GM12878 (cell line): ENCODE data around the gene PDZD2. TPM values are rescaled to one million over a fixed set of nuclear protein-coding genes. Genes with fewer than 3 reads are reported as not detected.
"Not testable (repeated sequence)": the region's sequence is repeated elsewhere in the genome, so short reads cannot be mapped to it uniquely, and the experiment has no call there.

Source experiments
- ATAC-seq: fragments of 200-7000 bp; cut with Tn5 transposase; 3 replicates; pipeline ENCODE4 v1.9.1; 2020; ENCODE audit warnings: mild to moderate bottlenecking, moderate library complexity
- BruUV-seq: library from RNA; stranded (reverse); fragments of 400-500 nt; replicated peaks from 2 replicates; lab custom pipeline; 2021; lab: Mats Ljungman, UMichigan
- CTCF ChIA-PET: fragments of 300-600 bp; sonication (Branson Sonifier 250); formaldehyde crosslinking; extraction: SDS; loops from one replicate; lab custom pipeline; 2021; ENCODE audit warnings: inconsistent platforms; lab: Yijun Ruan, JAX
- POLR2A ChIA-PET: fragments of 350-600 bp; formaldehyde crosslinking; extraction: SDS; loops from one replicate; lab custom pipeline; 2021; ENCODE audit warnings: inconsistent platforms; lab: Charles Lee
- RAD21 ChIA-PET: fragments of 300-600 bp; sonication (Branson Sonifier 250); formaldehyde crosslinking; loops from one replicate; lab custom pipeline; 2023; ENCODE audit warnings: antibody characterized with exemption; ENCODE audit not compliant: unreplicated experiment; lab: Charles Lee
- SMC1A ChIA-PET: fragments of 300-600 bp; sonication (Branson Sonifier 250); formaldehyde crosslinking; loops from one replicate; lab custom pipeline; 2023; ENCODE audit not compliant: unreplicated experiment, uncharacterized antibody; lab: Charles Lee
- DNase-seq: peaks from one replicate; pipeline ENCODE4 v3.0.0-alpha.2; 2011; ENCODE audit warnings: low read depth, low spot score
- FAIRE-seq: peaks from 3 replicates; lab custom pipeline; 2011; peaks lifted over from hg19 to GRCh38; lab: Jason Lieb, UNC
- H2AFZ ChIP-seq: 2 replicates; pipeline ENCODE4 v1.6.0; 2011; ENCODE audit warnings: low read depth, low read length, control low read depth; ENCODE audit not compliant: control insufficient read depth
- H3K27ac ChIP-seq: 2 replicates; pipeline ENCODE4 v1.5.1; 2011; ENCODE audit warnings: control low read depth; ENCODE audit not compliant: control insufficient read depth, insufficient read depth
- H3K27me3 ChIP-seq, 2 experiments: replicated peaks in 1 of 2; 2 replicates each; pipeline versions ENCODE4 v1.6.0 to v1.6.1; 2011; ENCODE audit warnings: low read length in 1 of 2; ENCODE audit not compliant: control insufficient read depth in 2 of 2, insufficient read depth in 2 of 2
- H3K36me3 ChIP-seq, 2 experiments: 2 replicates each; pipeline ENCODE4 v1.5.1; 2011; ENCODE audit warnings: low read length in 1 of 2; ENCODE audit not compliant: control insufficient read depth in 2 of 2, insufficient read depth in 2 of 2
- H3K4me1 ChIP-seq: 2 replicates; pipeline ENCODE4 v1.6.1; 2011; ENCODE audit warnings: mild to moderate bottlenecking, low read length, moderate library complexity, mixed read lengths; ENCODE audit not compliant: control insufficient read depth, insufficient read depth
- H3K4me2 ChIP-seq: 2 replicates; pipeline ENCODE4 v1.6.0; 2011; ENCODE audit warnings: control low read depth; ENCODE audit not compliant: control insufficient read depth, insufficient read depth
- H3K4me3 ChIP-seq: fragments of 200-600 bp; sonication (generic); 2 replicates; pipeline ENCODE4 v1.5.1; 2016
- H3K79me2 ChIP-seq: 2 replicates; pipeline ENCODE4 v1.6.0; 2011; ENCODE audit warnings: low read length; ENCODE audit not compliant: control insufficient read depth, insufficient read depth
- H3K9ac ChIP-seq: 2 replicates; pipeline ENCODE4 v1.8.0; 2011; ENCODE audit warnings: low read length, control low read depth, mixed read lengths; ENCODE audit not compliant: control insufficient read depth, insufficient read depth
- H3K9me3 ChIP-seq: replicated peaks from 3 replicates; pipeline ENCODE4 v1.5.1; 2011; ENCODE audit warnings: mild to moderate bottlenecking, low read length; ENCODE audit not compliant: control insufficient read depth, insufficient read depth
- H4K20me1 ChIP-seq: 2 replicates; pipeline ENCODE4 v1.6.0; 2011; ENCODE audit not compliant: control insufficient read depth, insufficient read depth
- SREBF1 ChIP-seq: IDR thresholded peaks from 2 replicates; pipeline ENCODE4 v1.6.1; 2012; ENCODE audit warnings: mild to moderate bottlenecking, low read length
- TCF3 ChIP-seq: IDR thresholded peaks from 2 replicates; pipeline ENCODE4 v1.6.1; 2012; ENCODE audit warnings: low read depth, mild to moderate bottlenecking, low read length, borderline replicate concordance; ENCODE audit not compliant: insufficient read depth
- WGBS: methylation state at CpG from one replicate; pipeline ENCODE4 v1.1.6; 2016; ENCODE audit warnings: low lambda C conversion rate; ENCODE audit not compliant: insufficient replicate concordance, insufficient coverage; ENCODE audit errors: missing lambda C conversion rate; 5-methylcytosine and 5-hydroxymethylcytosine counted together
- in situ Hi-C: fragments of 300-500 bp; cut with MboI; formaldehyde crosslinking; loops from 9 replicates; pipeline ENCODE4 v1.14.3; 2018; ENCODE audit warnings: mixed read lengths
- intact Hi-C: fragments of 100-400 bp; cut with micrococcal nuclease; formaldehyde crosslinking; loops from one replicate; pipeline ENCODE4 v1.14.2; 2022; ENCODE audit not compliant: unreplicated experiment
- polyA plus RNA-seq, 11 experiments: library from polyadenylated mRNA; depleted of rRNA in 4 of 11; unstranded in 6 of 11; stranded (reverse) in 5 of 11; fragments of >200 nt; fragmentation: Nextera tagmentation in 4 of 11; fragmentation: Illumina TruSeq in 1 of 11; extraction: Ambion mirVana in 4 of 11; extraction: Trizol in 1 of 11; gene quantifications; 1 replicate in 1 of 11; 2 replicates in 10 of 11; pipeline versions ENCODE4 v1.2.1 to v1.2.3, GENCODE V29; 2011 to 2016; ENCODE audit warnings: inconsistent platforms in 2 of 11, missing spikeins in 2 of 11, low read depth in 1 of 11
- total RNA-seq, 4 experiments: library from RNA; depleted of rRNA in 3 of 4; stranded (reverse); fragments of >200 nt in 3 of 4; fragmentation: Illumina TruSeq in 1 of 4; extraction: Trizol in 1 of 4; gene quantifications; 2 replicates each; pipeline versions ENCODE4 v1.2.1 to v1.2.3, GENCODE V29; 2013 to 2021
- TF ChIP-seq, protein P1 (sequence below), 3 experiments: IDR thresholded peaks in 2 of 3; conservative IDR thresholded peaks in 1 of 3; 2 replicates each; pipeline ENCODE4 v1.5.1; 2011; ENCODE audit warnings: low read depth in 3 of 3, low read length in 3 of 3, mild to moderate bottlenecking in 3 of 3, control low read depth in 2 of 3, moderate library complexity in 2 of 3, inconsistent platforms in 1 of 3, mixed read lengths in 1 of 3; ENCODE audit not compliant: control insufficient read depth in 2 of 3, insufficient read depth in 1 of 3; ENCODE audit errors: extremely low read depth in 1 of 3
- TF ChIP-seq, protein P2 (sequence below): IDR thresholded peaks from 2 replicates; pipeline ENCODE4 v1.6.1; 2011; ENCODE audit warnings: mild to moderate bottlenecking, low read depth, low read length, moderate library complexity; ENCODE audit not compliant: insufficient replicate concordance

PDZD2 gene
- total and polyA plus RNA-seq, 10 of the 15 experiments (the other 5 are each of a cell fraction or from before 2014, with no cell fraction given): 0.01 to 0.58 (median 0.29) TPM; not detected in 3

DNA sequence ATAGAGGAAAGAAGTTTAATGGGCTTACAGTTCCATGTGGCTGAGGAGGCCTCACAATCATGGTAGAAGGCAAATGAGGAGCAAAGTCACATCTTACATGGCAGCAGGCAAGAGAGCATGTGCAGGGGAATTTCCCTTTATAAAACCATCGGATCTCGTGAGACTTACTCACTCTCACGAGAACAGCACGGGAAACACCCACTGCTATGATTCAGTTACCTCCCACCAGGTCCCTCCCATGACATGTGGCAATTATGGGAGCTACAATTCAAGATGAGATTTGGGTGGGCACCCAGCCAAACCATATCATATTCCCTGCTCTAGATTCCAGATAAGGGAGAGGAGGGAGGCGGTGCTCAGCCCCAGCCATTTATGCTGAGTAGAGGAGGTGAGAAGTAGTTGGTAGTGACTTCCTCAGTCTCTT lies 336.3 kb downstream of the PDZD2 start:
- H3K4me2 ChIP-seq, H2AFZ ChIP-seq, in situ Hi-C loops, H4K20me1 ChIP-seq, SMC1A ChIA-PET, POLR2A ChIA-PET, DNase-seq, RAD21 ChIA-PET, H3K4me1 ChIP-seq, H3K9me3 ChIP-seq, H3K36me3 ChIP-seq, CTCF ChIA-PET, H3K79me2 ChIP-seq, ATAC-seq, BruUV-seq, H3K9ac ChIP-seq, H3K27ac ChIP-seq, intact Hi-C loops, H3K27me3 ChIP-seq, H3K4me3 ChIP-seq, FAIRE-seq: not testable (repeated sequence)
- 23% methylated on average over 5 of the region's 5 CpGs for WGBS

DNA sequence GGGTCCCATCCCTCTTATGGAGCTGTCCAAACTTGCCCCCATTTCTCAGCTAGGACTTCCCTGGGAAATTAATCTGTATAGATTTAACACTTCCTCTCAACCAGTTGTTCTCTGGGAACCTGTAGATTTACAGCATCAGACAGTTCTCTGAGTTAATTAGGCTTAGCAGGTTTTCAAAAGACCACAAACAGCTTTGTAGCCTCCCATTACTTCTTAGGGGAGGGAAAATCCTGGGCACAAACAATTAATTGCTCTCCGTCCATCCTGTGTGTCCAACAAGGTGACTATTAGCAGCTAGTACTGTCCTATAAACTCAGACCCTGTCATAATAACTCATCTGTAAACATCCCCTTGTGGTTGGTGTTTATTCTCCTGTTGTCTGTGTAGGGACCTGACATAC lies 337.2 kb downstream of the PDZD2 start:
- ChIA-PET CTCF (no interaction called here), POLR2A (no interaction called here), RAD21 (no interaction called here), SMC1A (no interaction called here)
- H3K79me2 ChIP-seq: no peaks in the 10 kb centered on the region
- intact Hi-C loops (no loop called here), in situ Hi-C loops (no loop called here)
- WGBS: 88% methylated on average over 1 of the region's 1 CpG
- BruUV-seq: no TSS peak
- no peak for ATAC-seq
- no peak overlapping the region for H3K4me3 ChIP-seq
- H3K36me3 ChIP-seq: no peaks in the 10 kb centered on the region
- TF ChIP-seq, protein P1, sequence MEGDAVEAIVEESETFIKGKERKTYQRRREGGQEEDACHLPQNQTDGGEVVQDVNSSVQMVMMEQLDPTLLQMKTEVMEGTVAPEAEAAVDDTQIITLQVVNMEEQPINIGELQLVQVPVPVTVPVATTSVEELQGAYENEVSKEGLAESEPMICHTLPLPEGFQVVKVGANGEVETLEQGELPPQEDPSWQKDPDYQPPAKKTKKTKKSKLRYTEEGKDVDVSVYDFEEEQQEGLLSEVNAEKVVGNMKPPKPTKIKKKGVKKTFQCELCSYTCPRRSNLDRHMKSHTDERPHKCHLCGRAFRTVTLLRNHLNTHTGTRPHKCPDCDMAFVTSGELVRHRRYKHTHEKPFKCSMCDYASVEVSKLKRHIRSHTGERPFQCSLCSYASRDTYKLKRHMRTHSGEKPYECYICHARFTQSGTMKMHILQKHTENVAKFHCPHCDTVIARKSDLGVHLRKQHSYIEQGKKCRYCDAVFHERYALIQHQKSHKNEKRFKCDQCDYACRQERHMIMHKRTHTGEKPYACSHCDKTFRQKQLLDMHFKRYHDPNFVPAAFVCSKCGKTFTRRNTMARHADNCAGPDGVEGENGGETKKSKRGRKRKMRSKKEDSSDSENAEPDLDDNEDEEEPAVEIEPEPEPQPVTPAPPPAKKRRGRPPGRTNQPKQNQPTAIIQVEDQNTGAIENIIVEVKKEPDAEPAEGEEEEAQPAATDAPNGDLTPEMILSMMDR (IDR thresholded peaks at IDR 0.05 in 2 of 3, conservative IDR thresholded peaks at IDR 0.05 in 1 of 3; ENCODE audit: control insufficient read depth in 2 of 3, extremely low read depth in 1 of 3, insufficient read depth in 1 of 3, low read depth in 3 of 3, low read length in 3 of 3): no peak
- TF ChIP-seq SREBF1 (no peak), TCF3 (no peak)
- TF ChIP-seq, protein P2, sequence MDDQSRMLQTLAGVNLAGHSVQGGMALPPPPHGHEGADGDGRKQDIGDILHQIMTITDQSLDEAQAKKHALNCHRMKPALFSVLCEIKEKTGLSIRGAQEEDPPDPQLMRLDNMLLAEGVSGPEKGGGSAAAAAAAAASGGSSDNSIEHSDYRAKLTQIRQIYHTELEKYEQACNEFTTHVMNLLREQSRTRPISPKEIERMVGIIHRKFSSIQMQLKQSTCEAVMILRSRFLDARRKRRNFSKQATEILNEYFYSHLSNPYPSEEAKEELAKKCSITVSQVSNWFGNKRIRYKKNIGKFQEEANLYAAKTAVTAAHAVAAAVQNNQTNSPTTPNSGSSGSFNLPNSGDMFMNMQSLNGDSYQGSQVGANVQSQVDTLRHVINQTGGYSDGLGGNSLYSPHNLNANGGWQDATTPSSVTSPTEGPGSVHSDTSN: no peak
- H3K4me2 ChIP-seq: no peak overlapping the region
- H3K27ac ChIP-seq: no peak overlapping the region
- no peaks in the 10 kb centered on the region for H4K20me1 ChIP-seq
- DNase-seq: no peak
- no peaks in the 10 kb centered on the region for H3K27me3 ChIP-seq
- H2AFZ ChIP-seq: no peak overlapping the region
- FAIRE-seq: no peak
- no peaks in the 10 kb centered on the region for H3K4me1 ChIP-seq
- H3K9ac ChIP-seq: no peak overlapping the region
- no peaks in the 10 kb centered on the region; the same call in 2 of the 3 replicates for H3K9me3 ChIP-seq
